ENCODE results near the gene CHTOP. TPM values are rescaled to one million over a fixed set of nuclear protein-coding genes. Genes with fewer than 3 reads are reported as not detected.

Gene CHTOP
- total and polyA plus RNA-seq, 2 of the 4 experiments (the other 2 are of a cell fraction), result 33.9 to 50.8 TPM

- TF ChIP-seq MXI1 (IDR thresholded peaks at IDR 0.05; ENCODE audit: borderline replicate concordance, low read depth, low read length) (peak; percentile 88; the same call in 1 of the 2 replicates), MAFK (IDR thresholded peaks at IDR 0.05; ENCODE audit: low read depth, low read length) (no peak), RFX5 (IDR thresholded peaks at IDR 0.05; ENCODE audit: low read depth, low read length) (no peak), CTCF (conservative IDR thresholded peaks at IDR 0.05; ENCODE audit: low read depth, low read length) (no peak)
Observed at GRCh38 chr1:153633754-153634665, at the start of gene CHTOP (continued).
